ENCODE measurements around the gene RFX2.

Gene RFX2

DNA sequence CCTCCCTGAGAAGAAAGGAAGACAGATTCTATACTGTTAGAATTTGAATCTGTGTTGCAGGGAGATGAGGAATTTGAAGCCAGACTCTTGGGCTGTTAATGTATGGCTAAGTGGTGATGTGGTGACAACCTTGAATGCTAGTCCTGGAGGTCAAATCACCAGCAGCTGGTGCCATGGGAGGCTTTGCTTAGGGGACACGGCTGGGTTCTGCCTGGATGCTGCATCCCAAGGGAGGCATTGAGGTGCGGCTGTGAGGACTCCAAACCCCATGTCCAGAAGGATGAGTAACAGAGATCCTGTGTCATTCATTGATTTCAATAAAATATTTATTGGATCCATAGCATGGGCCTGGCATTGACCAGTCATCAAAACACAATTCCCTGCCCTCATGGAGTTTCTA lies 42.3 kb downstream of the RFX2 start:
- no peaks in the 10 kb centered on the region for H3K27me3 ChIP-seq
- no peaks in the 10 kb centered on the region for H3K36me3 ChIP-seq
- peak in 1 of 2 donors; percentile 60 for DNase-seq
- peaks cover 6 to 93% (median 49%) of the 10 kb centered on the region in 4 donors for H3K4me1 ChIP-seq
- intact Hi-C loops (cut with DNase I; ENCODE audit: low total_unique reads): no loop called here
- peak overlapping the region; percentile 83 to 90 for H3K27ac ChIP-seq
- no peaks in the 10 kb centered on the region for H3K9me3 ChIP-seq
- TF ChIP-seq, protein P1, sequence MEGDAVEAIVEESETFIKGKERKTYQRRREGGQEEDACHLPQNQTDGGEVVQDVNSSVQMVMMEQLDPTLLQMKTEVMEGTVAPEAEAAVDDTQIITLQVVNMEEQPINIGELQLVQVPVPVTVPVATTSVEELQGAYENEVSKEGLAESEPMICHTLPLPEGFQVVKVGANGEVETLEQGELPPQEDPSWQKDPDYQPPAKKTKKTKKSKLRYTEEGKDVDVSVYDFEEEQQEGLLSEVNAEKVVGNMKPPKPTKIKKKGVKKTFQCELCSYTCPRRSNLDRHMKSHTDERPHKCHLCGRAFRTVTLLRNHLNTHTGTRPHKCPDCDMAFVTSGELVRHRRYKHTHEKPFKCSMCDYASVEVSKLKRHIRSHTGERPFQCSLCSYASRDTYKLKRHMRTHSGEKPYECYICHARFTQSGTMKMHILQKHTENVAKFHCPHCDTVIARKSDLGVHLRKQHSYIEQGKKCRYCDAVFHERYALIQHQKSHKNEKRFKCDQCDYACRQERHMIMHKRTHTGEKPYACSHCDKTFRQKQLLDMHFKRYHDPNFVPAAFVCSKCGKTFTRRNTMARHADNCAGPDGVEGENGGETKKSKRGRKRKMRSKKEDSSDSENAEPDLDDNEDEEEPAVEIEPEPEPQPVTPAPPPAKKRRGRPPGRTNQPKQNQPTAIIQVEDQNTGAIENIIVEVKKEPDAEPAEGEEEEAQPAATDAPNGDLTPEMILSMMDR (IDR thresholded peaks at IDR 0.05): no peak
- H3K4me3 ChIP-seq: no peak overlapping the region

DNA sequence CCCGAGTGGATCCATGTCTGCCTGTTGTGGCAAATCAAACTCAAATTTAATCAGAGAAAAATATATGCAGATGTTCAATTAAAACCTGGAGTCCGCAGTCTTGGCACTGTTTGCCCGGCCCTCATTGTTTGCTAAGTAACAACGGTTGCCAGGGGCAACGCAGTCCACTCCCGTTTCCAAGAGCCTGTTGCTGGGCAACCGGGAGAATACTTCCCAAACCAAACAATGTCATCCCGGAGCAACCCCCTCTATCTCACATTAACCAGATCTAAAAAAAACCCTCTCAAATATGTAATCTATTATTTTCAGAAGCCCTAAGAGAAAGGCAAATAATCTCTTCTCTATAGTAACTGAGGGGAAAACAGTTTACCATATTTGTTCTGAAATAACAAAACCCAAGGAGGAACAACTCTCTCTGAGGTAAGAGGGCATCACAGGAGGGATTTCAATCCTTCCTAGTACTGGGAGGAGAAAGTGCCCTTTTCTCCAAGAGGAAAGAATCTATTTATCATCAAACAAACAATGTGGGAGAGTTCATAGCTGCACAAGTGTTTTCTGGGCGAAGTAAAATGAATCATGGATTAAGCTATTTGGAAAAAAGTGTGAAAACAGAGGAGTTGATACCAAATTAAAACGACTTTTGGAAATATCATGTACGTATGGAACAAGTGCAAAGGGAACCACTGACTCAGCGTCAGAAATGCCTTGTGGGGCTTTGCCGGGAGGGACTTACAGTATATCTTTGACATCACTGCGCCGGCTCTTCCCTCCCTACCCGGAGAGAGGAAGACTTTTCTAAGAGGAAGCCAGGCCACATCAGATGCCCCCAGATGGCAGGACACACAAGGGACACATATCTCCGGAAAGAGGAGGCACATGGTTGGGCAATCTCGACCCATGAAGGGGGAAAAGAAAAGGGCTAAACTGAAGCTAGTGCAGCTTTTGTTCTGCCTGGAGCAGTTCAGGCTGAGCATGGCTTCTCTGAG lies 43.3 kb downstream of the RFX2 start:
- peak overlapping the region; percentile 83 to 90 for H3K27ac ChIP-seq
- no peak overlapping the region for H3K4me3 ChIP-seq
- intact Hi-C loops (cut with DNase I; ENCODE audit: low total_unique reads): no loop called here
- H3K36me3 ChIP-seq: no peaks in the 10 kb centered on the region
- TF ChIP-seq, protein P1 (IDR thresholded peaks at IDR 0.05): no peak
- H3K9me3 ChIP-seq: no peaks in the 10 kb centered on the region
- peaks cover 6 to 94% (median 50%) of the 10 kb centered on the region in 4 donors for H3K4me1 ChIP-seq
- DNase-seq: peak; percentile 95 to 96
- H3K27me3 ChIP-seq: no peaks in the 10 kb centered on the region

DNA sequence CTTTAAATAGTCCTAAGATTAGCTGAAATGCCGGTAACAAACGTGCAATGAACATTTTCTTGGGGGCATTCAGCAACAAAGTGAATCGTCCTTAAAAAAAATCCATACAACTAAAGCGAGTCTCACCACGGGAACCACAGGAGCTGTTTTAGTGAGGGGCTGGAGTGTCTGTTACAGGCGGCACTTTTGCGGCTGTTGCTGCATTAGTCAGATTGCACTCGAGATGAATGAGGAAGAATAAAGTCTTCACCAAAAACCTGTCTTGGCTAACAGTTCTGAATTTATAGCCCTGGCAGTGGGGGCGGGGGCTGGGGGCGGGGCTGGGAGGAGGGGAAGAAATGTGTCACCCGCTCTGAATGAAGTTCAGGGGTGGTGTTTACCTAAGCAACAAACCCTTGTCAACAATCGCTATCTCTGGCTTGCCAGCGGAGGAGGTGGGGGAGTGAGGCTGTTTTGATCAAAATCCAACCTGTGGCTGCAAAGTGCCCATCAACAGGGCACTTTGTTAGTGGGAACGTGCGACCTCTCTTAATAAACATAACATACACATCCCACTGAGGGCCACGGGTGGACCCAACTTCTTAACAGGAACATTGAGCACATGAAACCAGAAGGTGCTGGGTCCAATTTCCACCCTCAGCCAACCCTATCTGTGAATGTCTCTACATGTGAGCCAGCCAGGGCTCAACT lies 44.5 kb downstream of the RFX2 start:
- no peaks in the 10 kb centered on the region for H3K9me3 ChIP-seq
- H3K4me3 ChIP-seq: peak overlapping the region; percentile 5 to 6
- peak in 1 of 2 donors; percentile 73 for DNase-seq
- no peaks in the 10 kb centered on the region for H3K36me3 ChIP-seq
- peak overlapping the region; percentile 83 to 90 for H3K27ac ChIP-seq
- intact Hi-C loops (cut with DNase I; ENCODE audit: low total_unique reads): no loop called here
- peaks cover 6 to 94% (median 56%) of the 10 kb centered on the region in 4 donors for H3K4me1 ChIP-seq
- H3K27me3 ChIP-seq: no peaks in the 10 kb centered on the region
- TF ChIP-seq, protein P1 (IDR thresholded peaks at IDR 0.05): no peak

DNA sequence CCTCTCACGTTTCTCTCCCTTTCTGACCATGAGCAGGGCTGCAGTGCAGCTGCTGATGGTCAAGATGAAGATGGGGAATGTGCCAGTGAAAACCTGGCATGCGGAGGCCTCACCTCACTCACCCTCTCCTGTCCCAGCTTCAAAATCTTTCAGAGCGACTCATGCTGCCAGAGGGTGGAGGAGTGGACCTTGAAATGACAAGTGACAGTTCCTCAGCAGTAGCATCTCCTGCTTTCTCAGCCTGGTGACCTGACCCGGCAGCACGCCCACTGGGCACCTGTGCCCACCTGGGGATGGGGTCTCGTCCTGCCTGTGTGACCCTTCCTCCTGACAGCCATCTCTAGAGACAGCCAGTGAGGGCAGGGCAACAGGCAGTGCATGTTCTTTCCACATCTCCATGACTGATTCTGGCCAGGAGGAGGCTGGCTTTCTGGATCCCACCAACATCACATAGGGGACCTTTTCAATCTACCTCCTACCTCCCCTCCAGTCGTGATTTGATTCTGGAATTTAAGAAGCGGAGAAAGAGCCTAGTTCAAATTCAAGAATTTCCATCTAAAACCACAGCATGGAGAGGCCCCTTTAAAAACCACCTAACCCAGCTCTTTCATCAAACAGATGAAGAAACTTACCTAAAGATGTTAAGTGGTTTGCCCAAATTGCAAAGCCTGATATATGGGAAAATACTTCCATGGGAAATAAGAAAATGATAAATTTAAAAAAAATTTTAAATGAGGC lies 45.8 kb downstream of the RFX2 start:
- Histone ChIP-seq H3K27ac (peak overlapping the region; percentile 83 to 90), H3K4me3 (no peak overlapping the region), H3K36me3 (no peaks in the 10 kb centered on the region), H3K4me1 (peaks cover 6 to 100% (median 58%) of the 10 kb centered on the region in 4 donors), H3K9me3 (no peaks in the 10 kb centered on the region), H3K27me3 (no peaks in the 10 kb centered on the region)
- intact Hi-C loops (cut with DNase I; ENCODE audit: low total_unique reads): no loop called here
- TF ChIP-seq, protein P1 (IDR thresholded peaks at IDR 0.05): no peak
- peak in 1 of 2 donors; percentile 61 for DNase-seq

All from tibial artery (tissue), 4 donors.